Stomach (tissue), 9 donors: ENCODE measurements around the gene DCST1. TPM values are rescaled to one million over a fixed set of nuclear protein-coding genes. Genes with fewer than 3 reads are reported as not detected.

Experiments used
- DNase-seq, 2 donors: peaks; one replicate each; pipeline versions ENCODE4 v3.0.0 to v3.0.0-alpha.2; 2013 to 2019
- H3K27ac ChIP-seq, 5 donors: fragments of 200-600 bp in 4 of 5; sonication (generic) in 4 of 5; one replicate each; pipeline ENCODE4 v1.5.1; 2013 to 2019; ENCODE audit warnings: mild to moderate bottlenecking in 1 of 5, moderate library complexity in 1 of 5
- H3K27me3 ChIP-seq, 3 donors: fragments of 200-600 bp; sonication (generic); one replicate each; pipeline ENCODE4 v1.5.1; 2017 to 2019; ENCODE audit warnings: mixed run types in 1 of 3
- H3K36me3 ChIP-seq, 4 donors: fragments of 200-600 bp; sonication (generic); 1 replicate in 3 of 4; 2 replicates in 1 of 4; pipeline ENCODE4 v1.5.1; 2016 to 2019
- H3K4me1 ChIP-seq, 4 donors: fragments of 200-600 bp; sonication (generic); one replicate each; pipeline ENCODE4 v1.5.1; 2016 to 2019
- H3K4me3 ChIP-seq, 4 donors: fragments of 200-600 bp; sonication (generic) in 3 of 4; one replicate each; pipeline ENCODE4 v1.5.1; 2016 to 2019; ENCODE audit warnings: mild to moderate bottlenecking in 1 of 4
- H3K9me3 ChIP-seq, 4 donors: fragments of 200-600 bp; sonication (generic); one replicate each; pipeline ENCODE4 v1.5.1; 2016 to 2019
- CTCF ChIP-seq, 7 experiments: fragments of 450-650 bp in 4 of 7; fragments of 200-600 bp in 3 of 7; sonication (generic) in 3 of 7; IDR thresholded peaks; one replicate each; pipeline ENCODE4 v1.5.1; 2016 to 2019; ENCODE audit warnings: antibody characterized with exemption in 7 of 7, control low read depth in 2 of 7, mild to moderate bottlenecking in 1 of 7
- EP300 ChIP-seq: sonication (generic); formaldehyde crosslinking; IDR thresholded peaks from one replicate; pipeline ENCODE4 v1.6.1; 2017; ENCODE audit warnings: antibody characterized with exemption
- POLR2A ChIP-seq, 4 donors: fragments of 450-650 bp; IDR thresholded peaks; one replicate each; pipeline ENCODE4 v1.6.1; 2016; ENCODE audit warnings: antibody characterized with exemption in 4 of 4, control low read depth in 2 of 4, mild to moderate bottlenecking in 1 of 4, moderate library complexity in 1 of 4
- POLR2AphosphoS5 ChIP-seq, 3 donors: sonication (generic); formaldehyde crosslinking; IDR thresholded peaks; one replicate each; pipeline ENCODE4 v1.6.1; 2016; ENCODE audit warnings: antibody characterized with exemption in 3 of 3
- WGBS, 5 donors: extraction: QIAGEN DNeasy Blood & Tissue Kit in 3 of 5; methylation state at CpG; one replicate each; pipeline versions ENCODE4 v1.1.5 to v1.1.7; 2013 to 2018; 5-methylcytosine and 5-hydroxymethylcytosine counted together
- intact Hi-C: fragments of 100-400 bp; cut with DNase I; formaldehyde crosslinking; loops from one replicate; pipeline ENCODE4 v1.15.1; 2023; ENCODE audit warnings: low total_unique reads
- polyA plus RNA-seq, 3 donors: library from polyadenylated mRNA; stranded (reverse); fragments of 200-250 nt; gene quantifications; one replicate each; pipeline ENCODE4 v1.2.3, GENCODE V29; 2013
- total RNA-seq, 5 donors: library from RNA; depleted of rRNA; stranded (reverse); fragments of >200 nt; gene quantifications; one replicate each; pipeline versions ENCODE4 v1.1.0 to v1.2.3, GENCODE V29; 2014 to 2016
- donor health status: healthy with polysubstance abuse.
- donor health status: Bipolar disorder and iron deficiency.
- donor health status: healthy.

DCST1 gene
- total and polyA plus RNA-seq, 8 donors, result 0.13 to 0.89 (median 0.18) TPM; not detected in 5

- Histone ChIP-seq H3K9me3 (no peaks in the 10 kb centered on the region), H3K4me3 (no peak overlapping the region), H3K4me1 (peaks cover 33 to 46% (median 43%) of the 10 kb centered on the region in 4 donors), H3K27ac (peak overlapping the region in 2 of 5 donors; percentile 1 to 9), H3K36me3 (peaks cover 25 to 54% (median 52%) of the 10 kb centered on the region in 4 donors), H3K27me3 (no peaks in the 10 kb centered on the region)
- TF ChIP-seq CTCF (IDR thresholded peaks at IDR 0.05) (no peak), POLR2AphosphoS5 (IDR thresholded peaks at IDR 0.05) (no peak), POLR2A (IDR thresholded peaks at IDR 0.05) (no peak), EP300 (no peak)
- 84 to 91% (median 88%) methylated on average over 7 of the region's 7 CpGs for whole genome bisulfite sequencing, 5 donors
- no peak for DNase-seq
- intact Hi-C loops, result no loop called here
Observed at GRCh38 chr1:155053531-155054105, 20.0 kb downstream of the DCST1 start.

DNA sequence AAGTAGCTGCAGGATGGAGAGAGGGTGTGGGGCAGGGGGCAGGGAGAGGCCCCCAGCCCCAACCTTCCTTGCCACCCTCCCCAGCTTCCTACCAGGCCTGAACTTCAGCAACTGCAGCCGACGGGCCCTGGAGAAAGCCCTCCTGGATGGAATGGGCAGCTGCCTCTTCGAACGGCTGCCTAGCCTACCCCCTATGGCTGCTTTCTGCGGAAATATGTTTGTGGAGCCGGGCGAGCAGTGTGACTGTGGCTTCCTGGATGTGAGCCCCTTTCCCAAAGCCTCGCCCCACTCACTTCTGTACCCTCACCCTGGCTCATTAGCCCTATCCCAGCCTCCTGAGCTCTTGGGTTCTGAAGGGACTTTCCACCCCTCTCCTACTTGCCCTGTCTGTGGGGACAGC is 23.5 kb downstream of the DCST1 start:
- Histone ChIP-seq H3K27ac (no peak overlapping the region), H3K27me3 (no peaks in the 10 kb centered on the region), H3K36me3 (peaks cover 39 to 84% (median 76%) of the 10 kb centered on the region in 4 donors), H3K9me3 (no peaks in the 10 kb centered on the region), H3K4me1 (peaks cover 20 to 31% (median 24%) of the 10 kb centered on the region in 4 donors), H3K4me3 (no peak overlapping the region)
- intact Hi-C loops, result no loop called here
- WGBS, 5 donors, result 90 to 97% (median 96%) methylated on average over 8 of the region's 8 CpGs
- DNase-seq, result no peak
- TF ChIP-seq EP300 (no peak), POLR2AphosphoS5 (IDR thresholded peaks at IDR 0.05) (no peak), CTCF (IDR thresholded peaks at IDR 0.05) (no peak), POLR2A (IDR thresholded peaks at IDR 0.05) (no peak)

GRCh38 chr1:155057788-155058211 is 24.2 kb downstream of the DCST1 start:
- Histone ChIP-seq H3K27ac (no peak overlapping the region), H3K9me3 (no peaks in the 10 kb centered on the region), H3K4me3 (no peak overlapping the region), H3K4me1 (peaks cover 20 to 31% (median 24%) of the 10 kb centered on the region in 4 donors), H3K27me3 (peaks cover 0 to 4% (median 0%) of the 10 kb centered on the region in 3 donors), H3K36me3 (peaks cover 39 to 87% (median 76%) of the 10 kb centered on the region in 4 donors)
- intact Hi-C loops, result no loop called here
- TF ChIP-seq POLR2A (IDR thresholded peaks at IDR 0.05), result no peak
- no peak for TF ChIP-seq CTCF (IDR thresholded peaks at IDR 0.05)
- no peak for TF ChIP-seq EP300
- no peak for TF ChIP-seq POLR2AphosphoS5 (IDR thresholded peaks at IDR 0.05)
- no peak for DNase-seq
- 91 to 100% (median 95%) methylated on average over 1 to 13 of the region's 13 CpGs for WGBS, 5 donors

GRCh38 chr1:155060736-155061135 is 27.1 kb downstream of the DCST1 start:
- H3K4me3 ChIP-seq, result no peak overlapping the region
- peaks cover 30 to 62% (median 53%) of the 10 kb centered on the region in 4 donors for H3K36me3 ChIP-seq
- intact Hi-C loops, result no loop called here
- DNase-seq, result no peak
- WGBS, 5 donors, result 69 to 88% (median 79%) methylated on average over 7 to 8 of the region's 8 CpGs; no CpG with 5 or more reads in 1 of the 5 donors
- no peak overlapping the region for H3K27ac ChIP-seq
- peaks cover 20 to 42% (median 40%) of the 10 kb centered on the region in 4 donors for H3K4me1 ChIP-seq
- peaks cover 0 to 4% (median 0%) of the 10 kb centered on the region in 3 donors for H3K27me3 ChIP-seq
- TF ChIP-seq CTCF (IDR thresholded peaks at IDR 0.05), result no peak
- TF ChIP-seq POLR2AphosphoS5 (IDR thresholded peaks at IDR 0.05), result no peak
- TF ChIP-seq EP300, result no peak
- TF ChIP-seq POLR2A (IDR thresholded peaks at IDR 0.05), result no peak
- H3K9me3 ChIP-seq, result no peaks in the 10 kb centered on the region
